Upper lobe of left lung (tissue), 4 donors: ENCODE results near the gene LMOD2.

Experiments used
- POLR2A ChIP-seq, 4 donors: fragments of 450-650 bp; IDR thresholded peaks; one replicate each; pipeline ENCODE4 v1.5.1; 2016 to 2017; ENCODE audit warnings: antibody characterized with exemption in 4 of 4, mild to moderate bottlenecking in 2 of 4
- TF ChIP-seq, protein P1 (sequence below), 6 experiments: fragments of 450-650 bp in 4 of 6; fragments of 200-600 bp in 2 of 6; sonication (generic) in 2 of 6; IDR thresholded peaks; one replicate each; pipeline ENCODE4 v1.5.1; 2016 to 2019; ENCODE audit warnings: antibody characterized with exemption in 6 of 6

DNA sequence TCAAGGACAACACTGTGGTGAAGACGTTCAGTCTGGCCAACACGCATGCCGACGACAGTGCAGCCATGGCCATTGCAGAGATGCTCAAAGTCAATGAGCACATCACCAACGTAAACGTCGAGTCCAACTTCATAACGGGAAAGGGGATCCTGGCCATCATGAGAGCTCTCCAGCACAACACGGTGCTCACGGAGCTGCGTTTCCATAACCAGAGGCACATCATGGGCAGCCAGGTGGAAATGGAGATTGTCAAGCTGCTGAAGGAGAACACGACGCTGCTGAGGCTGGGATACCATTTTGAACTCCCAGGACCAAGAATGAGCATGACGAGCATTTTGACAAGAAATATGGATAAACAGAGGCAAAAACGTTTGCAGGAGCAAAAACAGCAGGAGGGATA is 6.6 kb downstream of the LMOD2 start:
- TF ChIP-seq, protein P1, sequence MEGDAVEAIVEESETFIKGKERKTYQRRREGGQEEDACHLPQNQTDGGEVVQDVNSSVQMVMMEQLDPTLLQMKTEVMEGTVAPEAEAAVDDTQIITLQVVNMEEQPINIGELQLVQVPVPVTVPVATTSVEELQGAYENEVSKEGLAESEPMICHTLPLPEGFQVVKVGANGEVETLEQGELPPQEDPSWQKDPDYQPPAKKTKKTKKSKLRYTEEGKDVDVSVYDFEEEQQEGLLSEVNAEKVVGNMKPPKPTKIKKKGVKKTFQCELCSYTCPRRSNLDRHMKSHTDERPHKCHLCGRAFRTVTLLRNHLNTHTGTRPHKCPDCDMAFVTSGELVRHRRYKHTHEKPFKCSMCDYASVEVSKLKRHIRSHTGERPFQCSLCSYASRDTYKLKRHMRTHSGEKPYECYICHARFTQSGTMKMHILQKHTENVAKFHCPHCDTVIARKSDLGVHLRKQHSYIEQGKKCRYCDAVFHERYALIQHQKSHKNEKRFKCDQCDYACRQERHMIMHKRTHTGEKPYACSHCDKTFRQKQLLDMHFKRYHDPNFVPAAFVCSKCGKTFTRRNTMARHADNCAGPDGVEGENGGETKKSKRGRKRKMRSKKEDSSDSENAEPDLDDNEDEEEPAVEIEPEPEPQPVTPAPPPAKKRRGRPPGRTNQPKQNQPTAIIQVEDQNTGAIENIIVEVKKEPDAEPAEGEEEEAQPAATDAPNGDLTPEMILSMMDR (IDR thresholded peaks at IDR 0.05), result no peak
- TF ChIP-seq POLR2A (IDR thresholded peaks at IDR 0.05), result no peak
